Subcutaneous abdominal adipose tissue (tissue), 5 donors: ENCODE results near the gene CCDC157.

Source experiments
- H3K27ac ChIP-seq: one replicate; pipeline ENCODE4 v1.7.0; 2013; ENCODE audit warnings: low read depth, mild to moderate bottlenecking, inconsistent platforms, low read length, moderate library complexity
- H3K27me3 ChIP-seq, 5 donors: one replicate each; pipeline ENCODE4 v1.7.0; 2013; ENCODE audit warnings: low read length in 5 of 5, inconsistent platforms in 1 of 5; ENCODE audit not compliant: control insufficient read depth in 5 of 5, insufficient read depth in 4 of 5
- H3K36me3 ChIP-seq, 5 donors: one replicate each; pipeline ENCODE4 v1.7.0; 2013; ENCODE audit warnings: low read length in 5 of 5; ENCODE audit not compliant: control insufficient read depth in 5 of 5, insufficient read depth in 5 of 5
- H3K4me1 ChIP-seq, 5 donors: one replicate each; pipeline ENCODE4 v1.7.0; 2013; ENCODE audit warnings: low read length in 5 of 5, mild to moderate bottlenecking in 3 of 5, moderate library complexity in 1 of 5; ENCODE audit not compliant: control insufficient read depth in 5 of 5, insufficient read depth in 5 of 5
- H3K4me3 ChIP-seq, 5 donors: one replicate each; pipeline ENCODE4 v1.7.0; 2013; ENCODE audit warnings: low read length in 5 of 5, low read depth in 1 of 5
- H3K9ac ChIP-seq, 5 donors: one replicate each; pipeline ENCODE4 v1.7.0; 2013; ENCODE audit warnings: low read length in 5 of 5, mild to moderate bottlenecking in 4 of 5, moderate library complexity in 3 of 5
- H3K9me3 ChIP-seq, 5 donors: one replicate each; pipeline ENCODE4 v1.7.0; 2013; ENCODE audit warnings: low read length in 5 of 5; ENCODE audit not compliant: control insufficient read depth in 5 of 5
- donor health status: healthy.
- donor health status: healthy.
- donor health status: healthy.
- donor health status: healthy.
- donor health status: healthy.

Gene CCDC157

DNA sequence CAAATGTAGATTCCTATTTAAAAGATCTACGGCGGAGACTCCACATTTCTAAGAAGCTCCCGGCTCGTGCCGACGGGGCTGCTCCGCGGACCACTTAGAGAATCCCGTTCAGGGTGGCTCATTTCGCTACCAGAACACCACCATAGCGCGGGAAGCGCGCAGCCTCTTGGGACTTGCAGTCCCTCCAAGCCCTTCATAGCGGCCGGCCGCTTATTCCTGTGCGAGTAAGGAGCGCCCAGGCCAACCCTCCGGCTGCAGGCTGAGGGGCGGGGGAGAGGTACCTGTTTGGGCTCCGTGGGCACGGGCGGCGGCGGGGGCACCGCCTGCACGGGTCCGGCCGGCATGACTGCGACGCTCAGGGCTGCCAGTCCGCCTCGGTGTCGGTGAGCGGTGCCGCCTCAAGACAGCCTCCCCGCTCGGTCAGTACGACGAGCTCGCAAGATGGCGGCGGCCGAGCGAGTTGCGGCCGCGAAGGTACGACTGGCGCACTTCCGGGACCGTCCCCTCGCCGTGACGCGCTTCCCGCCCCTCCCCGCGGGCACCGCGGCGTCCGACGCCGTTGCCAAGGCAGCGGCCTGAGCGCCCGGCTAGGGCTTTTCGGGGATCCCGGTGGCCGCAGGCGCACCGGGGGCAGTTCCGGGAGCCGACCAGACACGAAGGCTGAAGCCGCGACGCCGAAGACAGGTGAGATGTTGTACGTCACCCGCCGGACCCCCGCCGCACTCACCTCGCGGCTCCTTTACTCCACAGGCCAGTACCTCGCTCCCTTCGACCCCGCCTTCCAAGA lies at the start of gene CCDC157, which contains the start of gene SF3A1:
TSS of gene CCDC157 (plus strand) at position 559 of the 787 bp plus-strand sequence. CDS start 8,994 bp downstream, outside the sequence.
TSS of gene SF3A1 (minus strand) at position 446 of the 787 bp plus-strand sequence. CDS start at position 344, 102 bp downstream.
- peak within 1 kb of the TSS; percentile 89 for H3K27ac ChIP-seq
- peaks cover 7 to 45% (median 36%) of the 10 kb centered on the region in 5 donors for H3K4me1 ChIP-seq
- no peaks in the 10 kb centered on the region for H3K27me3 ChIP-seq
- H3K4me3 ChIP-seq, result peak within 1 kb of the TSS; percentile 72 to 96 (median 91)
- H3K36me3 ChIP-seq, result peaks cover 0 to 17% (median 15%) of the 10 kb centered on the region in 5 donors
- H3K9me3 ChIP-seq, result no peaks in the 10 kb centered on the region
- peak within 1 kb of the TSS; percentile 92 to 98 (median 94) for H3K9ac ChIP-seq

DNA sequence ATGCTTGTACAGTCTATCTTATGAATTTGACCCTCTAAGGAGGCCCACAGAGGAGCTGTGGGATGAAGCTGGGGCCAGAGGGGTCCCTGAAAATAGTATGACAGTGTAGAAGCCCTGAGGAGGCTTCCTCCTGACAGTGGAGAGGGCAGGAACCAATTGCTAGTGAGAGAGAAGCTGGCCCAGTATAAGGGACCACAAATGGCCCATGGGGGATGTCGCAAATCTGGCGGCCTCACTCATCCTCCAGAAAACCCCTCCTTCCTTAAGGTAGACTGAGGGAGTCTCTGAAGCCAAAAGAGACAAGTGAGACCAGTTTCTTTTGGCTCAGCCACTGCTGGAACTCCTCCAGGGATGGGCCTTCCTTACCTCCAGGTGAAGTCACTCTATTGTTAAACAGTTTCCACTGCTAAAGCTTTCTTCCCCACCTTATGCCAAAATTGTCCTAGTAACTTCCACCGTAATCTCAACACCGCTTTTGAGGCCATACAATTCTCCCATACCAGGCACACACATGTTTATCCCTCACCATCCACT lies 49.7 kb upstream of the CCDC157 start:
- peak overlapping the region; percentile 93 for H3K27ac ChIP-seq
- H3K4me1 ChIP-seq, result peaks cover 68 to 98% (median 97%) of the 10 kb centered on the region in 5 donors

DNA sequence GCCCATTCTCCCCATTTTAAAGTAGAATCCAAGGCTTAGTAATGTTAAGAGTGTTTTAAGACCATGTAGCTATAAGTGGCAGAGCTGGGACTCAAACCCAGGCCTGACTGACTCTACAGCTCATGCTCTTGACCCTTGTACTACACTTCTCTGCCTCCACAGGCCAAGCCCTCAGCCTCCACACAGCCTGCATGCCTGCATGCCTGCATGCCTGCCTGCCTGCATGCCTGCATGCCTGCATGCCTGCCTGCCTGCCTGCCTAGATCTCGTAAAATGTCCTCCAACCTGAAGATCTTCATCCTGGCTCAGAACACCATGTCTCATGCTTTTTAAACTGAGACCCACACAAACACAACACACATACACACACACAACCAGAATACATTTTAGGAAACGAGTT lies 48.7 kb upstream of the CCDC157 start:
- H3K27ac ChIP-seq, result peak overlapping the region; percentile 93

More for the DNA sequence above, 49.7 kb upstream of the CCDC157 start:
- Histone ChIP-seq H3K4me3 (no peak overlapping the region), H3K27me3 (no peaks in the 10 kb centered on the region), H3K9ac (peak overlapping the region in 3 of 5 donors; percentile 11 to 54 (median 27)), H3K36me3 (peaks cover 0 to 13% (median 8%) of the 10 kb centered on the region in 5 donors), H3K9me3 (no peaks in the 10 kb centered on the region)

DNA sequence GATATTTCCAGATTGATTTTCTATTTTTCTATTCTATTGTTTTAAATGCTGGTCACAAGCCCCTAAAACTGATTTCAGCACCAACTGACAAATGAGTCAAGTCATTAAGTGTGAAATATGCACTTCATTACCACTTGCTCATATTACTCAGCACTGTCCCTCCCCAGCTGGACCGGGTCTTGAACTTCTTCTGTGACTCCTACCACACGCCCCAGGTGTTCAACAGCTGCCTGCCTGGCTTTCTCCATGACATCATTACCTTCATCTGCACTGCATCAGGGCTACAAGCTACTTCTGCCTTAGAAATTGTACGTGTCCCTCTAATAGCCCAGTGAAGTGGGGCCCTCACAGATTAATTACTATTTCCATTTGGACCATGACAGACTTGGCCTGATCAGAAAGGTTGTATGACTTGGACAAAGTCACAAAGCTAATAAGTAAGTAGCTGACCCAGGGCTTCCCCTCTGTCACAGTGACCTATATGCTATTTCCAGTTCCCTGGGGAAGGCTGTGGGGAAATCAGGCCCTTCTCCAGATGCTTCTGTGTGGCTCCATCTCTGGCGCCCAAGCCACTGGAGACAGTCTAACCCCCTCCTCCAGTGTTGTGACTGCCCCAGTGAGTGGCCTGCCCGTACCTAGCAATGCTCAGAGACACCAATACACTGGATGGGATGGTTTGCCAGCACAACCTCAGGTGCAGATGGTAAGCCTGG lies 48.1 kb upstream of the CCDC157 start:
- H3K9me3 ChIP-seq, result no peaks in the 10 kb centered on the region
- no peaks in the 10 kb centered on the region for H3K27me3 ChIP-seq
- peak overlapping the region; percentile 93 for H3K27ac ChIP-seq
- peak overlapping the region in 1 of 5 donors; percentile 13 for H3K4me3 ChIP-seq
- peaks cover 61 to 96% (median 95%) of the 10 kb centered on the region in 5 donors for H3K4me1 ChIP-seq
- H3K9ac ChIP-seq, result peak overlapping the region in 3 of 5 donors; percentile 1 to 26 (median 6)
- peaks cover 0 to 4% (median under 1%) of the 10 kb centered on the region in 5 donors for H3K36me3 ChIP-seq

More for the DNA sequence above, 48.7 kb upstream of the CCDC157 start:
- peak overlapping the region in 1 of 5 donors; percentile 6 for H3K9ac ChIP-seq
- no peak overlapping the region for H3K4me3 ChIP-seq
- H3K27me3 ChIP-seq, result no peaks in the 10 kb centered on the region
- peaks cover 64 to 98% (median 97%) of the 10 kb centered on the region in 5 donors for H3K4me1 ChIP-seq
- peaks cover 0 to 10% (median 5%) of the 10 kb centered on the region in 5 donors for H3K36me3 ChIP-seq
- H3K9me3 ChIP-seq, result no peaks in the 10 kb centered on the region

DNA sequence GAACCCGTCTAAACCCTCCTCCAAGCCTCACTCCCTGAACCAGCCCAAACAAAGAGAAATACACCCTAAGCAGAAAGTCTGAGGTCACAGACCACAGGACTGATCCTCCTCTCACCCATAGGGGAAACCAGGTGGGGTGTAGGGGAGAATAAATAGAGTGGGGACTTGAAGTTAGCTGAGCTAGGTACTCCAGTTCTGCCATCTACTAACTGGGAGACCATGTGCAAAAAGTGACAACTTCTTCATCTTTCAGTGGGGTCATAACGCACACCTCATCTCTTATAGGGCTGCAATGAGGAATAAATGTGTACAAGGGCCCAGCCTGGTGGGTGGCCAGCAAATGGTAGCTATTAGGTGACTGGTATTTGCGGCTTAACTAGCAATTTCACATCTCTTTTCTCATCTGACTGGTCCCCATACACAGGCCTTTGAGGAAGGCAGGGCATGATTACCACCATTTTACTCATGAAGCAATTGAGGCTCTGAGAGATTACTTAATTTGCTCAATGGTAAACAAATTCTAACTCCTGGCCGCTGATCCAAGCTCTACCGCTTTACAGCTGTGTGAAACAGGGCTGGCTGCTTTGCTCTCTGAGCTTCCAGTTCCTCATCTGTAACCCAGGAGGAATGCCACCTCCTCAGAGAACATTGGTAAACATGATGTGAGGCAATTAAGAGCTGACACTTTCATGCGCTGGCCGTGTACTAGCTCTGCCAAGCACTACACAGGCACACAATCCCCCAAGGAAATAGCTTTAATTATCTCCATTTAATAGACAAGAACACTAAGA lies 46.7 kb upstream of the CCDC157 start:
- H3K4me3 ChIP-seq, result peak overlapping the region in 1 of 5 donors; percentile 45
- peaks cover 0 to 3% (median 0%) of the 10 kb centered on the region in 5 donors for H3K36me3 ChIP-seq
- H3K4me1 ChIP-seq, result peaks cover 48 to 93% (median 88%) of the 10 kb centered on the region in 5 donors
- H3K9me3 ChIP-seq, result no peaks in the 10 kb centered on the region
- H3K27ac ChIP-seq, result peak overlapping the region; percentile 93
- H3K9ac ChIP-seq, result peak overlapping the region in 3 of 5 donors; percentile 54 to 78 (median 57)
- no peaks in the 10 kb centered on the region for H3K27me3 ChIP-seq

DNA sequence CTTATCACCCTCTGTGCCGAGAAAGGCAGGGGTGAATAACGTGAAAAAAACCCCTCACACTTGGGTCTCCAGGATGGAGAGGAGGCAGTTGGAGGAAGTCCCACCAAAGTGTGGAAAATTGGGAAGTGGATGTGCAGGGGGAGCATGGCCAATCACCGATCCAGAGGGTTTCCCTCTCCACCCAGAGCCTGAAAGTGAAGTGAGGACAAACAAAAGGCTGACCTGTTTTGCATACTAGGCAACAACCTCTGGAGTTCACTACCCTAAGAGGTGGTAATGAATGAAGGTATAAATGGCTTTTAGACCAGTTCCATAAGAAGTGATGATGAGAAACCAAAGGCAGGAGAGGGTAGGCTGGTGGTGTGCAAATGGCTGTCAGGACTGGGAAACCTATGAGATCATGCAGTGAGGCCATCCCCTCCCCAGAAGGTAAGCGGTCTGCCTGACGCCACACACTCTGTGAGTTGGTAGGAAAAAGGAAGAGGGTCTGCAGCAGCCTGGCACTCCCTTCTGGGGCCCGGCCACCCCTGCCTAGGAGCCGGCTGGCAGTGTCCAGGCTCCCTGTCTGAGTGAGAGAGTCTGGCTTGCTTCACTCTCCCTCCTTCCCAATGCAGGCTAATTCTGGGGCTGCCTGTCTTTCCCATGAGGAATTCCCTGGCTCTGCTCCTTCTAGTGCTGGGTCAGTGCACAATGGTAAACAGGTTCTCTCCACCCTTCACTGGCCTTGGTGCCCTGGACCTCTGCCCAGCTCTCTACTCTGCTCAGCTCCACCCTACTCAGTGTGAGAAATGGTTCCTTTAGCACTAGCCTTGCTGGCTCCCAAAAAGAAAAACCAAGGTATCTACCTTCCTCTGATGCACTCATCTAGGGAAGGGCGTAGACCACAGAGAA lies 45.7 kb upstream of the CCDC157 start:
- Histone ChIP-seq H3K27ac (peak overlapping the region; percentile 93), H3K9ac (peak overlapping the region in 4 of 5 donors; percentile 16 to 57 (median 54)), H3K27me3 (no peaks in the 10 kb centered on the region), H3K9me3 (no peaks in the 10 kb centered on the region), H3K36me3 (peaks cover 0 to 7% (median 0%) of the 10 kb centered on the region in 5 donors), H3K4me3 (peak overlapping the region; percentile 3 to 45 (median 11)), H3K4me1 (peaks cover 40 to 92% (median 86%) of the 10 kb centered on the region in 5 donors)

DNA sequence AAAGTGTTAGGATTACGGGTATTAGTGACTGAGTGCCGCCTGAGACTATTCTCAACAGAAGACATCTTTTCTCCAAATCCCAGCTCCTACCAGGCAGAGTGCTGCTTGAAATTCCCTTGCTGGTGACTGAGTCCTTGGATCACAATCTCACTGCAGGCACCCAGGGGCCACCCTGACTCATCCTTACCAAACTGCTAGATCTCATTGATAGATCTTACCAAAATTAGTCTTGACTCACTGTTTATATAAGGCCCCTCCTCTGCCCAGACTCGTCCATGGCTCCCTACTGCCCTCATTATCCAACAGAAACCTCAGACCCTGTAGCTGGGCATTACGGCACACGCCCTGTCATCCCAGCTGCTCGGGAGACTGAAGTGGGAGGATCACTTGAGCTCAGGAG lies 44.8 kb upstream of the CCDC157 start:
- Histone ChIP-seq H3K27me3 (no peaks in the 10 kb centered on the region), H3K27ac (peak overlapping the region; percentile 93), H3K9me3 (no peaks in the 10 kb centered on the region), H3K4me3 (no peak overlapping the region), H3K4me1 (peaks cover 34 to 92% (median 83%) of the 10 kb centered on the region in 5 donors), H3K9ac (no peak overlapping the region), H3K36me3 (peaks cover 0 to 11% (median 0%) of the 10 kb centered on the region in 5 donors)

DNA sequence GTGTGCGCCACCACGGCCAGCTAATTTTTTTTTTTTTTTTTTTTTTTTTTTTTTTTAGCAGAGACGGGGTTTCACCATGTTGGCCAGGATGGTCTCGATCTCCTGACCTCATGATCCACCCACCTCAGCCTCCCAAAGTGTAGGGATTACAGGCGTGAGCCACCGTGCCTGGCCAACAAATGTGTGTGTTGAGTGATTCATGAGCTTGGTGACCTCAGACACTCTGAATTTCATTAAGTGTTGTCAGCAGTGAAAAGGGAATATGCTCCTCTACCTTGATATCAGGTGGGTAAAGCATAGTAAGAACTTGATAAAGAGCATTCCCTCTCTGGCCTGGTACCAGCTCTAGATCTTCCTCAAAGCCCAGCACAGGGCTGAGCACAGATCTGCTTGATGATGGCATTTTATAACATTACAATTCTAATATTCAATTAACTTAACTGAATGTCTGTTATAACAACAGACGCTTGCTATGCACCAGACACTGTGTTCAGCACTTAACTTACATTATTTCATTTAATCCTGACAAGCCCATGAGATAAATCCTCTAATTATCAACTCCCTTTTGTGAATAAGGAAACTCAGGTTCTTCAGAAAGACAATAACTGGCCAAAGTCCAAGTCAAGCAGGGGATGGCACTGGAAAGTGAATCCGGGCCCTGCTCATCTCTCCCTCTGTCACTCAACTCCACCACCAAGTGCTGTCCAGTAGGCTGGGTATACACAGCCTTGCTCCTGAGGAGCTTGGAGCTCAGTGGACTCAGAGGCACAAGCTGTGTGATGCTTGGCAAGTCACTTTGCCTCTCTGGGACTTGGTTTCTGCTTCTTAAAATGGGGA lies 43.1 kb upstream of the CCDC157 start:
- H3K27me3 ChIP-seq, result no peaks in the 10 kb centered on the region
- peak overlapping the region; percentile 93 for H3K27ac ChIP-seq
- H3K36me3 ChIP-seq, result peaks cover 0 to 15% (median 5%) of the 10 kb centered on the region in 5 donors
- peak overlapping the region in 1 of 5 donors; percentile 29 for H3K9ac ChIP-seq
- H3K9me3 ChIP-seq, result no peaks in the 10 kb centered on the region
- peaks cover 26 to 94% (median 83%) of the 10 kb centered on the region in 5 donors for H3K4me1 ChIP-seq
- no peak overlapping the region for H3K4me3 ChIP-seq
